ENCODE results near the gene RPL36.

Gene RPL36

DNA sequence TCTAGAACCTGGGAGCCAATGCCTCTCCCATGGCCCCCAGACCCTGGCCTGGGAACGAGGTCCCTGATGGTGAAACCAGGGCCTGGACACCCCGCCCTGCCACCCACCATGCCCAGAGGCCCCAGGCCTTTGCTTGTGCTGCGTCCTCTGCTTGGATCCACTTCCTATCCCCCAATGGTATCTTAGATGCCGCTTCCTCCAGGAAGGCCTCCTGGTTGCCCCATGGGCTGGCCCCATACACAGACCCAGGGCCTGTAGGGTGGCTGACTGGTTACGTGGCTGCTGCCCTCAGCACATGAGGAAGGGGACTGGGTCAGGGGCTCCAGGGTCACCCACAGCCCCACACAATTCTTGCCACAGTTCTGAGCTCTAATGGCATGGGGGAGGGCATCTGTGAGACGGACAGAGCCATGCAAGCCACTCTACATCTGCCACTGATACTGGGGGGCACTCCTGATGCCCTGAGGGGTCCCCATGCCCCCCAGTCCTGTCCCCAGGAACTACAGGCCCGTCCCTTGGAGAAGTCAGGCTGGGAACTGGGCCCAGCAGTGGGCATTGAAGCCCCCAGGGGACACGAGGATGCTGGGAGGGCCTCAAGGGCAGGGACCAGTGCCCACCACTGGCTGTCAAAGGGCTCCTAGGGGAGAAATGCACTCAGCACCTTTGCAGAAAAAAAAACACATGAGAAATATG is 5.0 kb downstream of the RPL36 start:
- TF ChIP-seq, protein P1, sequence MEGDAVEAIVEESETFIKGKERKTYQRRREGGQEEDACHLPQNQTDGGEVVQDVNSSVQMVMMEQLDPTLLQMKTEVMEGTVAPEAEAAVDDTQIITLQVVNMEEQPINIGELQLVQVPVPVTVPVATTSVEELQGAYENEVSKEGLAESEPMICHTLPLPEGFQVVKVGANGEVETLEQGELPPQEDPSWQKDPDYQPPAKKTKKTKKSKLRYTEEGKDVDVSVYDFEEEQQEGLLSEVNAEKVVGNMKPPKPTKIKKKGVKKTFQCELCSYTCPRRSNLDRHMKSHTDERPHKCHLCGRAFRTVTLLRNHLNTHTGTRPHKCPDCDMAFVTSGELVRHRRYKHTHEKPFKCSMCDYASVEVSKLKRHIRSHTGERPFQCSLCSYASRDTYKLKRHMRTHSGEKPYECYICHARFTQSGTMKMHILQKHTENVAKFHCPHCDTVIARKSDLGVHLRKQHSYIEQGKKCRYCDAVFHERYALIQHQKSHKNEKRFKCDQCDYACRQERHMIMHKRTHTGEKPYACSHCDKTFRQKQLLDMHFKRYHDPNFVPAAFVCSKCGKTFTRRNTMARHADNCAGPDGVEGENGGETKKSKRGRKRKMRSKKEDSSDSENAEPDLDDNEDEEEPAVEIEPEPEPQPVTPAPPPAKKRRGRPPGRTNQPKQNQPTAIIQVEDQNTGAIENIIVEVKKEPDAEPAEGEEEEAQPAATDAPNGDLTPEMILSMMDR (IDR thresholded peaks at IDR 0.05; ENCODE audit: low read depth, low read length), result no peak
- H3K4me3 ChIP-seq (ENCODE audit: low read depth, low read length), result no peak overlapping the region

DNA sequence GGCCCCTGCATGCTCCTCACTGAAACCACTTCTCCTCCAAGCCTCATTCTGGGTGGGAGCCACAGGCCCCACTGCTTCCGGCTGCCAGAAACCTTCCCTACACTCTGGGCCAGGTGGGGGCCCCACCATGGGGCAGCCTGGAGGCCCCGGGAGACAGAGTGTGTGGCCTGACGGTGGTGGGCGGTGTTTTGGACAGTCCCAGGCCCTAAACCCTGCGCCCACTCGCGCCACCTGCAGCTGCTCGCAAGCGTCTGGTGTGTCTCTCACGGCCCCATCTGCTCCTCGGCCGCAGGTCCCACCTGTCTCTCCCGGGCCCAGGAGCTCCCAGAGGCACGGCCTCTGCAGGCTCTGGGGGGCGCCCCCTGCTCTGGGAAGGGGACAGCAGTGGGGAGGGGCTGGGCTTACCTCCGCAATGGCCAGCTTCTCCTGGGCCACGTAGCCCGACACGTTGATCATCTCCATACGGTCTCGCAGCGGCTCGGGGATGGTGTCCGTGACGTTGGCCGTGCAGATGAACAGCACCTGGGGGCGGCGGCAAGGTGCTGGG is 5.6 kb downstream of the RPL36 start:
- TF ChIP-seq, protein P1 (IDR thresholded peaks at IDR 0.05; ENCODE audit: low read depth, low read length), result no peak
- no peak overlapping the region for H3K4me3 ChIP-seq (ENCODE audit: low read depth, low read length)

DNA sequence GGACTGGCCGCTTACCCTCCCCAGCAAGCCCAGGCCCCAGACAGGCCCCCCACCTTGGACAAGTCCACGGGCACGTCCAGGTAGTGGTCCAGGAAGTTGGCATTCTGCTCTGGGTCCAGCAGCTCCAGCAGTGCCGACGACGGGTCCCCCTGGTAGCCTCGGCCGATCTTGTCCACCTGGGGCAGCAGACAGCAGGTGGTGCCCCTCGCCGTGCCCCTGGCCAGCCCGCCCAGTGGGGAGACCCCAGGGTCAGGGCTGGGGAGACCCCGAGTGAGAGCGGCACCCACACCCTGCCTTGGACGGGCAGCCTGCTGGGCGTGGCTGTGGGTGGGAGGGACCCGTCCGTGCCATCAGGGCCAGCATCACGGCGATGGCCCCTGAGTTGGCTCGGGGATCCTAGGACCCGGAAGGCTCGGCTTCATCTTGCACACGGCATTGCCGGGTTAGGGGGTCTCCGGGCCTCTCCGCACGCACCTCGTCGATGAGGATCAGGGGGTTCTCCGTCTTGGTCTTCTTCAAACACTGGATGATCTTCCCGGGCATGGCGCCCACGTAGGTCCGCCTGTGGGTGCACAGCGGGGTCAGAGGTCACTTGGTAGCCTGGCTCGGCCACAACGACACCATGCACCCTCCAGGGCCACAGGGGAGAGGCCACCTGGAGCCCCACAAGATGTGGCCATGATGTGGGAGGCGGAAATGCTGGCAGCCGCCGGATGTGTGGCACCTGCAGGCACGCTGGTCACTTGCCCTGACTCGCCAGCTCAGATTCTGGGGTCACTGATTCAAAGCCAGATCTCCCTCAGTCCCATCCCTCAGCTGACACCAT is 6.3 kb downstream of the RPL36 start:
- no peak overlapping the region for H3K4me3 ChIP-seq (ENCODE audit: low read depth, low read length)
- TF ChIP-seq, protein P1 (IDR thresholded peaks at IDR 0.05; ENCODE audit: low read depth, low read length), result no peak

DNA sequence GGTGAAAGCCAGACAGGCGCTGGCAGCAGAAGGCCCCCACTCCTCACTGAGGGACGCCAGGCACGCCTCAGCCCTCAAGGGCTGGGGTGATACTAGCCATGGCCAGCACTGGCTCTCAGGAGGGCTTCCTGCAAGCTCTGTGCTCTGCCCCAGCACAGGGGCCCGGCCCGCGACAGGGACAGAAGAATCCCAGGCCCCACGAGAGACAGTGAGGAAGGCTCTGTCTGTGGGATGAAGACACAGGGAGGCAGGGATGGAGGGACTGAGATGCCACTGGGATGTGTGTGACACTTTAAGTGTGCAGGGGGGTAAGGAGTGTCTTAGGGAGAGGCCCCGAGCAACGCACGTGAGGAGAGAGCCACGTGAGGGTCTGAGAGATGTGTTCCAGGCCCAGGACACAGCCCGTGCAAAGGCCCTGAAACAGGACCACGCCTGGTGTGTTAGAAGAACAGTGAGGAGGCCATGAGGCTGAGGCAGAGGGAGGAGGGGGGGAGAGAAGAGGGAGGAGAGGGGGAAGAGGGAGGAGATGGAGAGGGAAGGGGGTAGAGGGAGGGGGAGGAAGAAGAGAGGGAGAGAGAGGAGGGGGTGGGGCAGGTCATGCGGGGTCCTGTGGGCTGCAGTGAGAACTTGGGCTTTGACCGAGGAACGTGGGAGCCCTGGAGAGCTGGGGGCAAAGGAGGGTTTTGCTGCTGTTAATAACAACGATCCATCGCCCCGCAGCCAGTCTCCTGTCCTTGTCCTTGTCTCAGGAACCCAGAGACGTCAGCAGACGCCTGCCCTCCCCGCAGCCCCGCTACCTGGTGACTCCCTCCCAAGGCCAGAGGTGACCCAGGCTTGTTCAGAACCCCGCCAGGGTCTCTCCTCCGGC is 7.2 kb downstream of the RPL36 start:
- TF ChIP-seq, protein P1 (IDR thresholded peaks at IDR 0.05; ENCODE audit: low read depth, low read length), result no peak

DNA sequence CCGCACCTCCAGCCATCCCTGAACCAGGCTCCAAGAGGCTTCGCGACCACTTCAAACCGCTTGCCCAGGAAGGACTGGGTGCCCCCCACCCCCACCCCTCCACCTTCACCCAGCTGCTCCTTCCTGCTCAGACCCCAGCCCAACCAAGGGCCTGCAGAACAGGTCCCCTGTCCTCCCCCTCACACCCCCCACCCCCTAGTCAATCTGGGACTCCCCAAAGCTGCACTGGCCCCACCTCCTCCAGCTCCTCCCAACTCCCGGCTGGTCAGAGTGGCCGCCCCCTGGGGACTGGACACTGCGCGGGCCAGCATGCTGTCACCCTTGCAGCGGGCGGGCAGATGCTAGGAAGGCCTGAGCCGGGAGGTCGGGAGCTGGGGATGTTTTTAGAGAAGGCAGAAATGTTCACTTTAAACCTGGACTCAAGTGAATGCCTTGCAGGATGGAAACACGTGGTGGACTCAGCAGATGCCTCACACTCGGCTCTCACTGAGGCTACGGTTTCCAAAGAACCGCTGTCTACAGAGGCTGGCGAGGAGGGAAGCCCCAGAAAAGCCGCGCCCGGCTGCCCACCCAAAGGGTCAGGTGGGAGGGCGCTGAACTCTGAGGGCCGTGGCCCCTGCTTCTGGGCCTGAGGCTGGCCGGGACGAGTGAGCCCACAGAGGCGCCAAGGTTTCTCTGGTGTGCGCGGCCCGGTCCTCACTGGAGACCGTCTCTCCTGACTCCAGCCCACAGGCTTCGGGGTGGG is 8.0 kb downstream of the RPL36 start:
- TF ChIP-seq, protein P1 (IDR thresholded peaks at IDR 0.05; ENCODE audit: low read depth, low read length), result no peak

More for the DNA sequence above, 7.2 kb downstream of the RPL36 start:
- H3K4me3 ChIP-seq (ENCODE audit: low read depth, low read length), result no peak overlapping the region

DNA sequence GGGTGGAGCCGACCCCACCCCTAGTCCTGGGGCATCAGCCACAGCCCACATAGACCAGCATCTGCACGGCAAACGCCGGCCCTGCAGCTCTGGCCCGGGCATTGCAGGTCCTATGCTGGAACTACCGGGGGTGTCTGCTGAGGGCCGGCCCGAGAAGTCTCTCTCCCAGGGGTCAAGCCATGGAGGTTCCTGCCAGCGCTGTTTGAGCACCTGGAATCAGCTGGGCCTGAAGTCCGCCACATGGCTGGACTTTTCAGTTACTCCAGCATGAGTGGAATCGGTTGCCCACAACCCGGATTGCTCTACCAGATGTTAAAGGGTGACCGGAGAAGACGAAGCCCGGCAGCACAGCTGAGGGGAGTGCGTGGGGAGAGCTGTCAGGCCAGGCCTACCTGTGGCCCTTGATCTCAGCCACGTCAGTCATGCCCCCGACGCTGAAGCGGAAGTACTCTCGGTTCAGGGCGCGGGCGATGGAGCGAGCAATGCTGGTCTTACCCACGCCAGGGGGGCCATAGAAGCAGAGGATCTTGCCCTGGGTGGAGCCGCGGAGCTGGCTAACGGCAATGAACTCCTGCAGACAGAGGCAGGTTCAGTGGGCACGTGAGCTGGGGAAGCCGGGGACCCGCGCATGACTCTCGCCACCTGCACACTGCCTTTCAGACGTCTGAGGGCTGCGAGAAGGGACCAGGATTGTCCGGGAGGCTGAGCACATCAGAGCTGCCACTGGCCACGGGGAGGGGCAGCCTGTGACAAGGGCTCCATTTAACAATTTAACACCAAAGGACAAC is 8.7 kb downstream of the RPL36 start:
- TF ChIP-seq, protein P1 (IDR thresholded peaks at IDR 0.05; ENCODE audit: low read depth, low read length), result no peak
- no peak overlapping the region for H3K4me3 ChIP-seq (ENCODE audit: low read depth, low read length)

More for the DNA sequence above, 8.0 kb downstream of the RPL36 start:
- H3K4me3 ChIP-seq (ENCODE audit: low read depth, low read length), result no peak overlapping the region
